ENCODE data around the gene JAKMIP1.

JAKMIP1 gene

DNA sequence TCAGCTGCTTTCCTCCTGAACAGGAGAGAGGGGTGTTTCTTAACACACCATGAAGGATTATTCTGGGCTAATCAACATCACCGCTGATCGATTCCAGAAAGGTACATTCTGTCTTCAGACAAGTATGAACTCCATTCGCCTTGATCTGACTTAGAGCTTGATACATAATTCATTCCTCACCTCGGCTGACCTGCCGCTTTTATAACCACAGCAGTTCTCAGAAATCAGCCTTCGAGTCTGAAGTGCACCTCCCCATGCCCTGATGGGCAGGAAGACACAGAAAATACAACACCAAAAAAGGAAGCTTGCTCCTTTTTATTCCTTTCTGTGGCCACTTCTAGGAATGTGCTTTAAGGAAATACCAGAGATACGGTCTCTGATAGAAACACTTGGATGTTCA lies 85.7 kb downstream of the JAKMIP1 start:
- DNase-seq: peak in 12 of 42 donors; percentile 3 to 60 (median 46)
- intact Hi-C loops (cut with DNase I): no loop called here

DNA sequence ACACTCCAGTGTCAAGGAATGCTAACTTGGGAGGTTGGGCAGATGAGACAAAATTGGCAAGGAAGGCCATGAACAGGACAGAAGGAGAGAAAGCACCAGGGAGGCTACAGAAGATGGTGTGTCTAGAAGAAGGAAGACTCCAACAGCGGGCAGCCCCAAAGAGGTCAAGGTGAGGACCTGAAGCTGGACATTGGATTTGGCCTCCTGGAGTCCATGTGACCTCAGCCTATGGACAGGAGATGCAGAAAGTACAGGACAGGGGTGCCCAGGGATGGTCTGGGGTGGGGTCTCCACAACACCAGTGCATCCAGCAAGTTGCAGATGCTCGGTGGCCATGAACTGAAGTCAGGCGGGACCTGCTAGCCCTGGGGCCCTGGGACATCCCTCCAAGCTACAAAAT lies 86.2 kb downstream of the JAKMIP1 start:
- DNase-seq: peak in 3 of 42 donors; percentile 3 to 39 (median 18)
- intact Hi-C loops (cut with DNase I): no loop called here

- DNase-seq: peak in 6 of 42 donors; percentile 9 to 37 (median 18)
- intact Hi-C loops (cut with DNase I): no loop called here
Measured at GRCh38 chr4:6113641-6114040, 86.7 kb downstream of the JAKMIP1 start.

GRCh38 chr4:6112606-6113290 lies 87.6 kb downstream of the JAKMIP1 start:
- intact Hi-C loops (cut with DNase I): no loop called here
- DNase-seq: peak in 6 of 42 donors; percentile 2 to 35 (median 16)

DNA sequence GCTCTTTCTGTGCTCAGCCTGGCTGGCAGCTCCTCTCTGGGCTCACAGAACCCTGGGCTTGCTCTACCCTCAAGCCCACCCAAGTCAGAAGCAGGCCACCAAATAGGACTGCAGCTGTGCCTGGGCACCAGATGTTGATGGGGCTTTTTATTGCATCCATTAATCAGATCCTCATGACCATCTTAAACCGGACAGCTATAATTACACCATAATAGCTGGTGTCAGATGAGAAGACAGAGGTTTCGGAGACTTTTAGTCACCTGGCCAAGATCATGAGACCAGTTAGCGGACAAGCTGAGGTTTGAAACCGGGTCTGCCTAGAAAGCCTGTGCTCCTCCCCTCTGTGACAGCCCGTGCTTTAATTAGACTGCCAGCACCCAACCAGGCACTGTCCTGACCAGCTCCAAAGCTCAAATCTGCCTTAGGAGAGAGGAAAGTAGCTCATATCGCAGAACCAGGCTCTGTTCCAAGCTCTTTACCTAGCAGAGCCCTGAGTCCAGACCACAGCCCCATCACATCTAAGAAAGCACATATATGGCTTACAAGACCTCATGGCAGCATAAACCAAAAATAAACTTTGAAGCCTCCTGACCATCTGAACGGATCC lies 88.9 kb downstream of the JAKMIP1 start:
- intact Hi-C loops (cut with DNase I): no loop called here
- DNase-seq: peak in 4 of 42 donors; percentile 0 to 17 (median 4)

DNA sequence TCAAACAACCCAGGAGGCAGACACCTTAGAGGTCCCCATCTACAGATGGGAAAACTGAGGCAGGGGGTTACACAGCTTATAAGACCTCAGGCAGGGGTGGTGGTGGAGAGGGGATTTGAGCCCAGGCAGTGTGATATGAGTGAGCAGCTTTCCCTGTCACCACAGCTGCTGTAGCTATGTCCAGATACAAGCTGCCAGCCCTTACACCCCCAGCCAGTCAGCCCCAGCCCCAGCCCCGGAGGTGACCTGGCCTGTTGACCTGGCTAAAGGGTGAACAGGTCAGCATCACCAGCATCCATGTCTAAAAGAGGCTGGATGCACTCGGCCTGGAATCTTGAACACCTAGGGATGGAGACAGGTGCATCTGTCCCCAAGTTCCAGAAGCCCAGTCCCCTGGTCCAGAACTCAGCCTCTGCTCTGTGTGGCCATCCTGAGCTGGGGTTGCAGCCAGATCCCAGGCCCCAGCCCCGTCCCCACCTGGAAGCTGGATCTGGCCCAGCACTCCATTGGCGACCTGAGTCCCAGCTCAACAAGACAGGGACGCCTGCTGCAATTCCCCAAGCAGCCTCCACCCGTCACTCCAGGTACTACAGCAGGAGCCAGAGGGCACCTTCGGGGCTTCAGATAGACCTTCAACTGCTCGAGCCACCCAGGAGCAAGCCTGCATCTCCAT lies 89.5 kb downstream of the JAKMIP1 start:
- intact Hi-C loops (cut with DNase I): no loop called here

GRCh38 chr4:6109842-6110560 lies 90.3 kb downstream of the JAKMIP1 start:
- intact Hi-C loops (cut with DNase I): no loop called here
- DNase-seq: peak in 25 of 42 donors; percentile 4 to 69 (median 43)

More for the DNA sequence above, 89.5 kb downstream of the JAKMIP1 start:
- DNase-seq: peak in 6 of 42 donors; percentile 1 to 33 (median 14)

DNA sequence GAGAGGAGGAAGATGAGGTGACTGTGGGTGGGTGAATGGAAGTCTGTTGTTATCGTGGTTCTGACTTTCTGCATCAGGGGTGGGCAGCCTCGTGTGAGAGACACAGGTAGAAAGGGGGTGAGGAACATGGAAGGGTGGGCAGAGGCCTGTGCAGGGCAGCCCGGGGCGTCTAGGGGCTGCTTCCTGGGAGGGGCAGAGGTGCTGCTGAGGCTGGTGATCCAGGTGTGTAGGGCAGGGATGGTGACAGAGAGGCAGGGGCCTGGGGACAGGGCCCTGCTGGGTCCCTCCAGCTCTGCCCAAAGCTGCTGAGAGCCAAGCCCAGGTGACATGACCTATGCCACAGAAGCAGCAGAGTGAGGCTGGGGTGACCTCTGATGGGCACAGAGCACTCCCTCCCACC lies 92.5 kb downstream of the JAKMIP1 start:
- DNase-seq: peak in 5 of 42 donors; percentile 3 to 38 (median 17)
- intact Hi-C loops (cut with DNase I): no loop called here

- DNase-seq: peak in 5 of 42 donors; percentile 3 to 34 (median 19)
- intact Hi-C loops (cut with DNase I): no loop called here
Measured at GRCh38 chr4:6107114-6107791, 93.1 kb downstream of the JAKMIP1 start.

- intact Hi-C loops (cut with DNase I): no loop called here
- peak in 2 of 42 donors; percentile 8 to 21 for DNase-seq
Measured at GRCh38 chr4:6106156-6106555, 94.2 kb downstream of the JAKMIP1 start.

- DNase-seq: peak in 40 of 42 donors; percentile 22 to 85 (median 62)
Measured at GRCh38 chr4:6105311-6105911, 94.9 kb downstream of the JAKMIP1 start.

GRCh38 chr4:6104541-6105130 lies 95.7 kb downstream of the JAKMIP1 start:
- intact Hi-C loops (cut with DNase I): no loop called here
- DNase-seq: peak in 5 of 42 donors; percentile 1 to 24 (median 14)

More at GRCh38 chr4:6105311-6105911, 94.9 kb downstream of the JAKMIP1 start:
- intact Hi-C loops (cut with DNase I): no loop called here

DNA sequence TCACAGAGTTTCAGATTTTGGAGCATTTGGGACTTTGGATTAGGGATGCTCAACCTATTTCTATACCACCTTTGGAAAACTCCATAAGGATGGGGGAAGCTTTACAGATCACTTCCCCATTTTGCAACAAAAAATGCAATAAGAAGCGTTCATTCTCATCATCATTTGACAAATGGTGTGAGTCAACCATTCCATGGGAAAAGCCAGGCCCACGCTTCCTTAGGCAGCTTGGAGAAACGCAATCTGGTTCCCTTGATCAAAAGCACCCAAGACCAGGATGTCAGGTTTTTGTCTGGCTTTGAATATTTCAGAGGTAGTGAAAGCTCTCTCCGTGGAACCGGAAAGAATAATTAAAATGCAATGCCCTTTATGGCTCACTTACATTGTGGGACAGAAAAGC lies 102.8 kb downstream of the JAKMIP1 start:
- DNase-seq: peak in 34 of 42 donors; percentile 25 to 82 (median 55)
- intact Hi-C loops (cut with DNase I): no loop called here

- intact Hi-C loops (cut with DNase I): no loop called here
- DNase-seq: peak in 2 of 42 donors; percentile 20 to 24
Measured at GRCh38 chr4:6095897-6096296, 104.5 kb downstream of the JAKMIP1 start.

GRCh38 chr4:6095023-6095752 lies 105.2 kb downstream of the JAKMIP1 start:
- peak in 4 of 42 donors; percentile 25 to 61 (median 32) for DNase-seq
- intact Hi-C loops (cut with DNase I): no loop called here

DNA sequence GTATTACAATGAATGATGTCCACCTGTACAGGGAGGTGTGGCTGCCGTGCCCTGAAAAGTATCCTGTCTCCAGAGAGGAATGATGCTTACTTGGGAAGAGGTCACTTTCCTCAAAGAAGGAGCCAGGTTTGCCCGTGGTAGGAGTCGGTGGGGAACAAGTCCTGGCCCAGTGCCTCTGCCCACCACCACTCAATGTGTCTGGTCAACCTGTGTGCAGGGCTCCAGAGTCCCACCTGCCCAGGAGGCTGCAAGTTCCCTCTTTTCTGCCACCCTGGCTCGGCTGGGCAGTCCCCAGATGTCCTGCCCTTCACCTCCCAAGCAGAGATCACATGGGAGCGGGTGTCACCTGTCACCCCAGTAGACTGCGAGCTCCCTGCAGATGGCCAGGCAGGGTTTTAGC lies 106.7 kb downstream of the JAKMIP1 start:
- peak in 2 of 42 donors; percentile 19 to 31 for DNase-seq
- intact Hi-C loops (cut with DNase I): no loop called here

DNA sequence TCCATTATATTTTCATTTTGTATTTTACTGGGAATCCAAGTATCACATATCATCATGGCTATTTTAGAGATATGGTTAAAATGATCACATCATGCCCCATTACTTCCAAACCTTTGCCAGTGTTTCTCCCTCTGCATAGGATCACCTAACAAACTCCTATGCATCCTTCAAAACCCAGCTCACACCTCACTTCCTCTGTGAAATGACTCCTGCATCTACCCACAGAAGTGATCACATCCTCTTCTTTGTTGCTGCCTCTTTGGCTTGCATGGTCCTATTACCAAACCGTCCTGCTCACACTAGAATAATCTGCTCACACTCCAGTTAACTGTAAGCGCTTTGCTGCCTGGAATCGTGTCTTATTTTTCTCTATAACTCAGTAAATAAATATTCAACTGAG lies 107.4 kb downstream of the JAKMIP1 start:
- intact Hi-C loops (cut with DNase I): no loop called here
- DNase-seq: peak in 1 of 42 donors; percentile 16
